Gastroesophageal sphincter (tissue), 3 donors: ENCODE data around the gene DCLK2.

Experiments used
- POLR2A ChIP-seq, 2 donors: fragments of 450-650 bp; IDR thresholded peaks; one replicate each; pipeline ENCODE4 v1.6.1; 2017; ENCODE audit warnings: antibody characterized with exemption in 2 of 2, mild to moderate bottlenecking in 2 of 2, moderate library complexity in 1 of 2
- TF ChIP-seq, protein P1 (sequence below), 4 experiments: fragments of 200-600 bp in 2 of 4; fragments of 450-650 bp in 2 of 4; sonication (generic) in 1 of 4; IDR thresholded peaks; one replicate each; pipeline ENCODE4 v1.5.1; 2017 to 2019; ENCODE audit warnings: antibody characterized with exemption in 4 of 4, mild to moderate bottlenecking in 2 of 4, moderate library complexity in 2 of 4

DNA sequence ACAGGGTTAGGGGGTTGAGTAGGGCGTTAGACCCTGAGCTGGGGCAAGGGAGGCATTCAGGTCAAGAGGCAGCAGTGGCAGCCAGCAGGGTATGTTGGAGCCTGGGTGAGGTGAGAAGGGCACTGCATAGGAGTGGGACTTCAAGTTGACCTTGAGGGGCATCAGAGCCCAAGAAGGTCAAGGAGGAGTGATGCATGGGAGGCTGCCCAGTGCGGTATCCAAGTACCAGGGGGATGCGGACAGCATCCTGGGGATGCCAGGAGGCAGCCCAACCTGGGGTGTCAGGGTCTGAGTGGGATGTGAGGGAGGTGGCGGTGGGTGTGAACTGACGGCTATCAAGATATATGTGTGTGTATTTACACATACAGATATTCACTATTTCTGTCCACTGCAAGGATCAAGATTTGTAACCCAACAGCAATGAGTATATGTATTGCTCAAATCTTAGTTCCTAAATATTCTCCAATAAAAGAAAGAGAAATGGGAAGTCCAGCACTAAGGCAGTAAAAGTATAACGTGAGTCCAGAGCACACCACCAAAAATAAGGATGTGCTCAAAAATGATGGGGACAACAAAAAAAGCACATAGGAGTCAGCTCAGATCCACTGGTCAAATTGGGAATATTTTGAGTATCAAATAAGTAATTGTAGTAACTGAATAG, 9.8 kb upstream of the DCLK2 start:
- TF ChIP-seq, protein P1, sequence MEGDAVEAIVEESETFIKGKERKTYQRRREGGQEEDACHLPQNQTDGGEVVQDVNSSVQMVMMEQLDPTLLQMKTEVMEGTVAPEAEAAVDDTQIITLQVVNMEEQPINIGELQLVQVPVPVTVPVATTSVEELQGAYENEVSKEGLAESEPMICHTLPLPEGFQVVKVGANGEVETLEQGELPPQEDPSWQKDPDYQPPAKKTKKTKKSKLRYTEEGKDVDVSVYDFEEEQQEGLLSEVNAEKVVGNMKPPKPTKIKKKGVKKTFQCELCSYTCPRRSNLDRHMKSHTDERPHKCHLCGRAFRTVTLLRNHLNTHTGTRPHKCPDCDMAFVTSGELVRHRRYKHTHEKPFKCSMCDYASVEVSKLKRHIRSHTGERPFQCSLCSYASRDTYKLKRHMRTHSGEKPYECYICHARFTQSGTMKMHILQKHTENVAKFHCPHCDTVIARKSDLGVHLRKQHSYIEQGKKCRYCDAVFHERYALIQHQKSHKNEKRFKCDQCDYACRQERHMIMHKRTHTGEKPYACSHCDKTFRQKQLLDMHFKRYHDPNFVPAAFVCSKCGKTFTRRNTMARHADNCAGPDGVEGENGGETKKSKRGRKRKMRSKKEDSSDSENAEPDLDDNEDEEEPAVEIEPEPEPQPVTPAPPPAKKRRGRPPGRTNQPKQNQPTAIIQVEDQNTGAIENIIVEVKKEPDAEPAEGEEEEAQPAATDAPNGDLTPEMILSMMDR (IDR thresholded peaks at IDR 0.05) = no peak
- TF ChIP-seq POLR2A (IDR thresholded peaks at IDR 0.05) = no peak
